K562 (cell line): ENCODE results near the gene PLAC8L1.

Experiments used
- ZBTB43 ChIP-seq: sonication (generic); formaldehyde crosslinking; IDR thresholded peaks from 2 replicates; pipeline ENCODE4 v1.8.0; 2023; ENCODE audit warnings: mild to moderate bottlenecking, missing genetic modification reagents
- ZNF431 ChIP-seq: sonication (generic); formaldehyde crosslinking; IDR thresholded peaks from 2 replicates; pipeline ENCODE4 v1.8.0; 2022; ENCODE audit warnings: mild to moderate bottlenecking, missing genetic modification reagents
- TF ChIP-seq, protein P1 (sequence below): sonication (generic); formaldehyde crosslinking; IDR thresholded peaks from 2 replicates; pipeline ENCODE4 v1.8.0; 2022; ENCODE audit warnings: mild to moderate bottlenecking, missing genetic modification reagents, borderline replicate concordance
- TF ChIP-seq, protein P2 (sequence below): sonication (generic); formaldehyde crosslinking; IDR thresholded peaks from 2 replicates; pipeline ENCODE4 v1.8.1; 2023; ENCODE audit warnings: mild to moderate bottlenecking, missing genetic modification reagents

GRCh38 chr5:146041180-146041789 lies 64.1 kb downstream of the PLAC8L1 start:
- TF ChIP-seq ZBTB43 (CRISPR knock-in tag) = no peak
- TF ChIP-seq, protein P1, sequence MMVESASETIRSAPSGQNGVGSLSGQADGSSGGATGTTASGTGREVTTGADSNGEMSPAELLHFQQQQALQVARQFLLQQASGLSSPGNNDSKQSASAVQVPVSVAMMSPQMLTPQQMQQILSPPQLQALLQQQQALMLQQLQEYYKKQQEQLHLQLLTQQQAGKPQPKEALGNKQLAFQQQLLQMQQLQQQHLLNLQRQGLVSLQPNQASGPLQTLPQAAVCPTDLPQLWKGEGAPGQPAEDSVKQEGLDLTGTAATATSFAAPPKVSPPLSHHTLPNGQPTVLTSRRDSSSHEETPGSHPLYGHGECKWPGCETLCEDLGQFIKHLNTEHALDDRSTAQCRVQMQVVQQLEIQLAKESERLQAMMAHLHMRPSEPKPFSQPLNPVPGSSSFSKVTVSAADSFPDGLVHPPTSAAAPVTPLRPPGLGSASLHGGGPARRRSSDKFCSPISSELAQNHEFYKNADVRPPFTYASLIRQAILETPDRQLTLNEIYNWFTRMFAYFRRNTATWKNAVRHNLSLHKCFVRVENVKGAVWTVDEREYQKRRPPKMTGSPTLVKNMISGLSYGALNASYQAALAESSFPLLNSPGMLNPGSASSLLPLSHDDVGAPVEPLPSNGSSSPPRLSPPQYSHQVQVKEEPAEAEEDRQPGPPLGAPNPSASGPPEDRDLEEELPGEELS (CRISPR knock-in tag) = no peak
- TF ChIP-seq, protein P2, sequence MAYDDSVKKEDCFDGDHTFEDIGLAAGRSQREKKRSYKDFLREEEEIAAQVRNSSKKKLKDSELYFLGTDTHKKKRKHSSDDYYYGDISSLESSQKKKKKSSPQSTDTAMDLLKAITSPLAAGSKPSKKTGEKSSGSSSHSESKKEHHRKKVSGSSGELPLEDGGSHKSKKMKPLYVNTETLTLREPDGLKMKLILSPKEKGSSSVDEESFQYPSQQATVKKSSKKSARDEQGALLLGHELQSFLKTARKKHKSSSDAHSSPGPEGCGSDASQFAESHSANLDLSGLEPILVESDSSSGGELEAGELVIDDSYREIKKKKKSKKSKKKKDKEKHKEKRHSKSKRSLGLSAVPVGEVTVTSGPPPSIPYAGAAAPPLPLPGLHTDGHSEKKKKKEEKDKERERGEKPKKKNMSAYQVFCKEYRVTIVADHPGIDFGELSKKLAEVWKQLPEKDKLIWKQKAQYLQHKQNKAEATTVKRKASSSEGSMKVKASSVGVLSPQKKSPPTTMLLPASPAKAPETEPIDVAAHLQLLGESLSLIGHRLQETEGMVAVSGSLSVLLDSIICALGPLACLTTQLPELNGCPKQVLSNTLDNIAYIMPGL (CRISPR knock-in tag) = no peak
- TF ChIP-seq ZNF431 (CRISPR knock-in tag) = no peak
